ENCODE data around the gene HIGD2B.

Gene HIGD2B

DNA sequence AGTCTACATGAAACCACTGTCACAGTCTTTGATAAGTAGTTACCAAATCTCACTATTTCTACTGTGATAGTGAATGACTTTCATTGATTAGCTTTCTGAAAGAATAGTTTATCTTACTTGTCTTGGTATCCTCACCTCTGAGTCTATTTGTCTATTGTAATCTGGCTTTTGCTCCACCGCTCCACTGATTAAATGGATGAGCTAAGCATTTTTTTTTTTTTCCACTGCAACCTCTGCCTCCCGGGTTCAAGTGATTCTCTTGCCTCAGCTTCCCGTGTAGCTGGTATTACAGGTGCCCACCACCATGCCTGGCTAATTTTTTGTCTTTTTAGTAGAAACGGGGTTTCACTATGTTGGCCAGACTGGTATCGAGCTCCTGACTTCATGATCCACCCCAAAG is 13.0 kb upstream of the HIGD2B start:
- TF ChIP-seq, protein P1, sequence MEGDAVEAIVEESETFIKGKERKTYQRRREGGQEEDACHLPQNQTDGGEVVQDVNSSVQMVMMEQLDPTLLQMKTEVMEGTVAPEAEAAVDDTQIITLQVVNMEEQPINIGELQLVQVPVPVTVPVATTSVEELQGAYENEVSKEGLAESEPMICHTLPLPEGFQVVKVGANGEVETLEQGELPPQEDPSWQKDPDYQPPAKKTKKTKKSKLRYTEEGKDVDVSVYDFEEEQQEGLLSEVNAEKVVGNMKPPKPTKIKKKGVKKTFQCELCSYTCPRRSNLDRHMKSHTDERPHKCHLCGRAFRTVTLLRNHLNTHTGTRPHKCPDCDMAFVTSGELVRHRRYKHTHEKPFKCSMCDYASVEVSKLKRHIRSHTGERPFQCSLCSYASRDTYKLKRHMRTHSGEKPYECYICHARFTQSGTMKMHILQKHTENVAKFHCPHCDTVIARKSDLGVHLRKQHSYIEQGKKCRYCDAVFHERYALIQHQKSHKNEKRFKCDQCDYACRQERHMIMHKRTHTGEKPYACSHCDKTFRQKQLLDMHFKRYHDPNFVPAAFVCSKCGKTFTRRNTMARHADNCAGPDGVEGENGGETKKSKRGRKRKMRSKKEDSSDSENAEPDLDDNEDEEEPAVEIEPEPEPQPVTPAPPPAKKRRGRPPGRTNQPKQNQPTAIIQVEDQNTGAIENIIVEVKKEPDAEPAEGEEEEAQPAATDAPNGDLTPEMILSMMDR (IDR thresholded peaks at IDR 0.05; ENCODE audit: low read depth, low read length), result no peak

DNA sequence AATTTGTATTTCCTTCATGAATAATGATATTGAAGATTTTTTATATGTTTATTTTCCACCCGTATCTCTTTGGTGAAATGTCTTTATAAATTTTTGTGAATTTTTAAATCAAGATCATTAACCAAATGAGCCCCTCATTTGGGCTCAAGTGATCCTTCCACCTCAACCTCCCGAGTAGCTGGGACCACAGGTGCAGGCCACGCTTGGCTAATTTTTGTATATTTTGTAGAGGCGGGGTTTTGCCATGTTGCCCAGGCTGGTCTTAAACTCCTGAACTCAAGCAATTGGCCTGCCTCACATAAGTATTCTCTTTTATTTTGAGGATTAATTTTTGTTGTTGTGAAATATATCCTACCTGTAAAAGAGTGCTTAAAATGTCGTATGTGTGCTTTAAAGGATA is 5.0 kb upstream of the HIGD2B start:
- TF ChIP-seq, protein P1 (IDR thresholded peaks at IDR 0.05; ENCODE audit: low read depth, low read length), result no peak
- no peak for DNase-seq (ENCODE audit: extremely low read depth, low read depth)

More for the DNA sequence above, 13.0 kb upstream of the HIGD2B start:
- no peak for DNase-seq (ENCODE audit: extremely low read depth, low read depth)

DNA sequence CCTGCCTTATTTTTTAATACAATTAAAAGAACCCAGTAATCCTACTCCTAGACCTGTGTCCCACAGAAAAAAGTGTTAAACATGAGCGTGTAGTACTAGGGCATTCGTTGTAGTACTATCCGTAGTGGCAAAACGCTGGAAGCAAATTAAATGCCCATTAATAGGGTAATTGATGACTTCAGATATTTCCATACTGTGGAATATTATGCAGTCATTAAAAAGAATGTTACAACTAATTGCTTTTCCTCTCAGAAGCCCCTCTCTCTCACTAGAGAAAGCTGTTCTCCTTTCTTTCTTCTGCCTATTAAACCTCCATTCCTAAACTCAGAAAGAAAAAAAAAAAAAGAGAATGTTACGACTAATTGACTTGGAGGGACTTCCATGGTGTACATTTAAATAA is 2.7 kb upstream of the HIGD2B start:
- no peak for DNase-seq (ENCODE audit: extremely low read depth, low read depth)
- TF ChIP-seq, protein P1 (IDR thresholded peaks at IDR 0.05; ENCODE audit: low read depth, low read length), result no peak

DNA sequence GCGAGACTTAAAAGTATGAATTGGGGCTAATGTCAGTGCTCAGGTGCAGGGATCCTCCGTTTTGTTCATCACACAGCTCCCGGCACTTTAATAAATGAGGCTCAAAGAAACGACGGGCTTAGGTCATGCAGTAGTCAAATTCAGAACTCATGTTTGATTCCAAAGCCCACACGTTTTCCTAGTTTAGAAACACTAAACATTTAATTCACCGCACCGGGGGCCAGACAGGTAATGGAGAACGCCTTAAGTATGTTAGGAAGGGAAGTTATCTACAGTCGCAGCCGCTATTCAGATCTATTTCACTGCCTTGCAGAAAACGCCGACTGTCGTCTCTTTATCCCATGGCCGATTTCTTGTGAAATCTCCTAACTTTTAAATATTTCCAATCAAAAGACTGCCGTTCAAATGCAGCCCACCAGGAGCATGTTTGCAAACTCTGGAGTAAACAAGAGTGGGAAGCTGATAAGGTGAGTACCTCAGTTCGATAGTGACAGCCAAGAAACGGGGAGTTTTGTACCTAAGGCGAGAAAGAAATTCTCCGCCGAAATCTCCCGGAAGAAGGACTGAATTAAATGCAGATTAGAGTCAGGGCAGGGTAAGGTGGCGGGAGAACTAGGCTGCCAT is 569 bp downstream of the HIGD2B start:
- TF ChIP-seq, protein P1 (IDR thresholded peaks at IDR 0.05; ENCODE audit: low read depth, low read length), result no peak
- no peak for DNase-seq (ENCODE audit: extremely low read depth, low read depth)

DNA sequence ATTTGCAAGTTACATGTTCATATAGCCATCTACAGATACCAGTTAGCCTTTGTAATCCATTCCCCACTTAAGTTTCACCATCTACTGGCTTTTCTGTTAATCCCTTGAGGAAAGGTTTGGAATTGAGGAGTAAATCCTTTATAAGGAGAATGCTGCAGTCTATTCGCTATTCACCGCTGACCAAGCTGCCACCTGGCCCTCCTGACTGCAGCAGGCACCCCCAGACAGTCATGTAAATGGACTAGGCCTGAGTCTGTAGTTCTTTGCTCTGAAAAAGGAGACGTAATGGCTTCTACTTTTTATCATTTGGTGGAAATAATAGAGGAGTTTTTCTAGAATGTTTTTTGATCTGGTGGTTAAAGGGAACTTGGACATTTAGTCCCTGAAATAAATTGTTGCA is 3.2 kb downstream of the HIGD2B start:
- TF ChIP-seq, protein P1 (IDR thresholded peaks at IDR 0.05; ENCODE audit: low read depth, low read length), result no peak
- DNase-seq (ENCODE audit: extremely low read depth, low read depth), result no peak

DNA sequence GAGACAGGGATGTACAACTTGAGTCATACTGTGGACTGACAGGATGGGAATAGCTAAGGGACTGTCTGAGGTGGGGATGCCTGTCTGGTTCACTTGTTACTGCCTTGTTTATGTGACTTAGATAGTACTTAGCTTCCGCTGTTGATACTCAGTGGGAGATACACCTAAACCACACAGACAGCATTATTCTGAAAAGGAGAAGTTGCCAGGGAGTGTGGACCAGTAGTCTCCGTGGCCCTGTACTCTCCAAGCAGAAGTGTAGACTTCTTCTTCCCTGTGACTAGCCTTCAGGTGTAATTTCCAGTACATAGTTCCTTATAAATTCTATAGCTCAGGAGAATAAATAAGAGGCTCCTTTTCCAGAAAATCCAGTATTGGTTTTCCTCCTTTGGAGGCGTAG is 5.1 kb downstream of the HIGD2B start:
- TF ChIP-seq, protein P1 (IDR thresholded peaks at IDR 0.05; ENCODE audit: low read depth, low read length), result no peak
- no peak for DNase-seq (ENCODE audit: extremely low read depth, low read depth)

DNA sequence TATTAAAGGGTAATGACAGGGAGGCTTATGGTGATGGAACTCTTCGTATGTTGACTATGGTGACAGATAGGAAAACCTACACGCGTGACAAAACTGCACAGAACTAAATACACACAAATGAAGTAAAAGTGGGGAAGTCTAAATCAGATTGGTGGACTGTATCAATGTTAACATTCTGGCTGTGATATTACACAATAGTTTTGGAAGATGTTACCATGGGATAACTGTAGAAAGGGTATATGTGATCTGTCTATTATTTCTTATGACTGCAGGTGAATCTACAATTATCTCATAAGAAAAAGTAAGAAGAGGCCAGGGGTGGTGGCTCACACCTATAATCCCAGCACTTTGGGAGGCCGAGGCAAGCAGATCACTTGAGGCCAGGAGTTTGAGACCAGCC is 9.1 kb downstream of the HIGD2B start:
- DNase-seq (ENCODE audit: extremely low read depth, low read depth), result no peak
- TF ChIP-seq, protein P1 (IDR thresholded peaks at IDR 0.05; ENCODE audit: low read depth, low read length), result no peak
